SK-N-SH (cell line): ENCODE measurements around the gene SOX13. TPM values are rescaled to one million over a fixed set of nuclear protein-coding genes. Genes with fewer than 3 reads are reported as not detected.

Experiments used
- CTCF ChIA-PET: fragments of 300-600, 350-600 bp; formaldehyde crosslinking; extraction: SDS; loops from one replicate; lab custom pipeline; 2021; lab: Yijun Ruan, JAX
- POLR2A ChIA-PET: fragments of 350-600 bp; sonication (Branson Sonifier 250); formaldehyde crosslinking; extraction: SDS; loops from one replicate; lab custom pipeline; 2020; ENCODE audit warnings: antibody characterized with exemption, inconsistent platforms; lab: Yijun Ruan, JAX
- DNase-seq: peaks from one replicate; pipeline ENCODE4 v3.0.0; 2012
- H2AFZ ChIP-seq: fragments of 200-600 bp; sonication (generic); 2 replicates; pipeline ENCODE4 v1.8.1; 2016; ENCODE audit warnings: antibody characterized with exemption, mild to moderate bottlenecking, low read depth
- H3F3A ChIP-seq: fragments of 200-600 bp; sonication (generic); replicated peaks from 2 replicates; pipeline ENCODE3; 2016; ENCODE audit warnings: antibody characterized with exemption, mild to moderate bottlenecking; ENCODE audit not compliant: insufficient read depth
- H3K27ac ChIP-seq, 2 experiments: fragments of 200-500 bp in 1 of 2; fragments of 200-600 bp in 1 of 2; sonication (Bioruptor generic) in 1 of 2; sonication (generic), shearing (Covaris generic) in 1 of 2; 2 replicates each; pipeline versions ENCODE4 v1.5.1 to v1.6.1; 2014 to 2016; ENCODE audit warnings: low read depth in 2 of 2, inconsistent platforms in 1 of 2, low read length in 1 of 2, mild to moderate bottlenecking in 1 of 2, mixed read lengths in 1 of 2
- H3K27me3 ChIP-seq: fragments of 200-600 bp; sonication (generic), shearing (Covaris generic); 2 replicates; pipeline ENCODE4 v1.6.1; 2016; ENCODE audit warnings: mixed run types; ENCODE audit not compliant: insufficient read depth
- H3K36me3 ChIP-seq, 2 experiments: fragments of 200-500 bp in 1 of 2; fragments of 200-600 bp in 1 of 2; sonication (Bioruptor generic) in 1 of 2; sonication (generic) in 1 of 2; replicated peaks in 1 of 2; 2 replicates each; pipeline versions ENCODE3 to v1.5.1; 2014 to 2016; ENCODE audit warnings: low read length in 1 of 2, mild to moderate bottlenecking in 1 of 2; ENCODE audit not compliant: insufficient read depth in 2 of 2, control insufficient read depth in 1 of 2
- H3K4me1 ChIP-seq, 2 experiments: fragments of 200-500 bp in 1 of 2; fragments of 200-600 bp in 1 of 2; sonication (Bioruptor generic) in 1 of 2; sonication (generic), shearing (Covaris generic) in 1 of 2; 2 replicates each; pipeline versions ENCODE4 v1.5.1 to v1.6.1; 2014 to 2016; ENCODE audit warnings: low read depth in 1 of 2, low read length in 1 of 2, mixed run types in 1 of 2; ENCODE audit not compliant: insufficient read depth in 2 of 2, control insufficient read depth in 1 of 2
- H3K4me2 ChIP-seq: fragments of 200-600 bp; sonication (generic), shearing (Covaris generic); 2 replicates; pipeline ENCODE4 v1.6.1; 2017; ENCODE audit warnings: mixed run types
- H3K4me3 ChIP-seq, 2 experiments: fragments of 200-500 bp in 1 of 2; fragments of 200-600 bp in 1 of 2; sonication (Bioruptor generic) in 1 of 2; sonication (generic), shearing (Covaris generic) in 1 of 2; 2 replicates each; pipeline versions ENCODE4 v1.5.1 to v1.8.1; 2014 to 2016; ENCODE audit warnings: low read depth in 2 of 2, inconsistent platforms in 1 of 2, low read length in 1 of 2, mild to moderate bottlenecking in 1 of 2, mixed read lengths in 1 of 2, moderate library complexity in 1 of 2
- H3K79me2 ChIP-seq: fragments of 200-600 bp; sonication (generic); 2 replicates; pipeline ENCODE4 v1.8.1; 2017; ENCODE audit warnings: mild to moderate bottlenecking; ENCODE audit not compliant: insufficient read depth
- H3K9ac ChIP-seq: fragments of 200-600 bp; sonication (generic); 2 replicates; pipeline ENCODE4 v1.6.1; 2017; ENCODE audit warnings: mixed run types
- H3K9me2 ChIP-seq: fragments of 200-600 bp; sonication (generic); 2 replicates; pipeline ENCODE4 v1.6.1; 2017; ENCODE audit warnings: mixed run types
- H3K9me3 ChIP-seq: fragments of 200-600 bp; sonication (generic); 2 replicates; pipeline ENCODE4 v1.6.1; 2017; ENCODE audit warnings: mixed run types, mild to moderate bottlenecking, moderate library complexity
- H4K20me1 ChIP-seq: fragments of 200-600 bp; sonication (generic); 2 replicates; pipeline ENCODE4 v1.6.1; 2017; ENCODE audit warnings: mild to moderate bottlenecking, mixed run types; ENCODE audit not compliant: insufficient read depth
- EP300 ChIP-seq, 2 experiments: IDR thresholded peaks; 2 replicates each; pipeline versions ENCODE4 v1.4.0 to v1.6.1; 2012; ENCODE audit warnings: borderline replicate concordance in 1 of 2, low read depth in 1 of 2, low read length in 1 of 2
- FOSL2 ChIP-seq: IDR thresholded peaks from 2 replicates; pipeline ENCODE4 v1.4.0; 2012; ENCODE audit warnings: low read depth, mild to moderate bottlenecking, moderate library complexity, borderline replicate concordance
- FOXJ3 ChIP-seq: sonication (generic); formaldehyde crosslinking; IDR thresholded peaks from 2 replicates; pipeline ENCODE4 v1.5.1; 2020; ENCODE audit warnings: mild to moderate bottlenecking, missing genetic modification reagents
- FOXM1 ChIP-seq: IDR thresholded peaks from 2 replicates; pipeline ENCODE4 v1.4.0; 2012; ENCODE audit warnings: low read depth, mild to moderate bottlenecking
- GABPA ChIP-seq: IDR thresholded peaks from 2 replicates; pipeline ENCODE4 v1.4.0; 2012; ENCODE audit warnings: low read depth, mild to moderate bottlenecking
- GATA2 ChIP-seq: sonication (generic); formaldehyde crosslinking; IDR thresholded peaks from 2 replicates; pipeline ENCODE4 v1.5.0; 2020; ENCODE audit warnings: mild to moderate bottlenecking, missing genetic modification reagents
- IRF3 ChIP-seq: fragments of 150-350 bp; IDR thresholded peaks from 2 replicates; pipeline ENCODE4 v1.6.1; 2016; ENCODE audit warnings: mild to moderate bottlenecking, low read depth, low read length
- MAX ChIP-seq: IDR thresholded peaks from 2 replicates; pipeline ENCODE4 v1.4.0; 2012; ENCODE audit warnings: low read depth
- MEF2A ChIP-seq: IDR thresholded peaks from 2 replicates; pipeline ENCODE4 v1.4.0; 2012; ENCODE audit warnings: low read depth, borderline replicate concordance
- MXI1 ChIP-seq: IDR thresholded peaks from 2 replicates; pipeline ENCODE4 v1.6.1; 2012; ENCODE audit warnings: mild to moderate bottlenecking, low read depth, low read length, improper control_type of control experiment
- RCOR1 ChIP-seq: fragments of 150-350 bp; IDR thresholded peaks from 2 replicates; pipeline ENCODE4 v1.6.1; 2017; ENCODE audit warnings: antibody characterized with exemption, low read length
- RFX5 ChIP-seq: IDR thresholded peaks from 2 replicates; pipeline ENCODE4 v1.6.1; 2012; ENCODE audit warnings: mild to moderate bottlenecking, improper control_type of control experiment, low read length
- RXRA ChIP-seq: IDR thresholded peaks from 2 replicates; pipeline ENCODE4 v1.4.0; 2012; ENCODE audit warnings: low read depth, mild to moderate bottlenecking, borderline replicate concordance
- SIN3A ChIP-seq: IDR thresholded peaks from 2 replicates; pipeline ENCODE4 v1.6.1; 2012; ENCODE audit warnings: low read depth, mild to moderate bottlenecking, low read length, moderate library complexity, borderline replicate concordance
- SMC3 ChIP-seq: IDR thresholded peaks from 2 replicates; pipeline ENCODE4 v1.6.1; 2012; ENCODE audit warnings: low read depth, low read length, improper control_type of control experiment
- TAF1 ChIP-seq: IDR thresholded peaks from 2 replicates; pipeline ENCODE4 v1.6.1; 2012; ENCODE audit warnings: low read depth, mild to moderate bottlenecking, low read length, moderate library complexity, borderline replicate concordance
- USF1 ChIP-seq: IDR thresholded peaks from 2 replicates; pipeline ENCODE4 v1.4.0; 2012; ENCODE audit warnings: low read depth, borderline replicate concordance
- WGBS: methylation state at CpG from one replicate; pipeline ENCODE4 v1.1.6; 2017; ENCODE audit warnings: low lambda C conversion rate; 5-methylcytosine and 5-hydroxymethylcytosine counted together
- polyA plus RNA-seq, 3 experiments: library from polyadenylated mRNA; depleted of rRNA; stranded (reverse); fragments of >200 nt; gene quantifications; 2 replicates each; pipeline ENCODE4 v1.2.3, GENCODE V29; 2012
- TF ChIP-seq, protein P1 (sequence below): IDR thresholded peaks from 2 replicates; pipeline ENCODE4 v1.4.0; 2012; ENCODE audit warnings: low read depth, borderline replicate concordance

SOX13 gene
- polyA plus RNA-seq, 1 of the 3 experiments (the other 2 are of a cell fraction): 10.6 TPM

DNA sequence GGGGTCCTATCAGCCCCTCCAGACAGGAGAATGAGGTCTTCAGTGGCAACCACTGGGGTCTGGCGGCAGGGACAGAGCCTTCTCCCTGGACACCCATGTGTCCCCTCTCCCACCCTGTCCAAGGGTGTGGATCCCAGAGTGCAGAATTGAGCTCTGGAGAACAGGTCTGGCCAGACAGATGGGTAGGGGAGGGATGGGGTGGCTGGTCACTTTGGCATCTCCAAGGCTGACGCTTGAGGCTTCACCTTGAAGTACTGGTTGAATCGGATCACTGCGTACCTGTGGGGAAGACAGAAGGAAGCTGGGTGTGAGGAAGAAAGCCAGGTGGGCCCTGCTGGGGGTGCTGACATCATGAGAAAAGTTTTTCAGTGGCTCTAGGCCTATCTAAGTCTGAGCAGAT lies 59.1 kb downstream of the SOX13 start:
- Histone ChIP-seq H3K79me2 (no peaks in the 10 kb centered on the region), H3K4me2 (peak overlapping the region; percentile 64), H3K27me3 (no peaks in the 10 kb centered on the region), H3F3A (peaks cover 23% of the 10 kb centered on the region), H3K9me2 (no peaks in the 10 kb centered on the region), H3K4me3 (no peak overlapping the region), H3K9me3 (no peaks in the 10 kb centered on the region), H4K20me1 (no peaks in the 10 kb centered on the region), H3K9ac (no peak overlapping the region; the same call in 1 of the 2 replicates), H3K27ac (peak overlapping the region; percentile 91 to 93; a peak in 3 of 4 replicates), H3K36me3 (no peaks in the 10 kb centered on the region), H2AFZ (no peak overlapping the region), H3K4me1 (peaks cover 31 to 45% of the 10 kb centered on the region in 2 experiments)
- ChIA-PET POLR2A (interaction anchor here (0.6 to 3.7 kb wide), 3 partner anchors 19 to 384 kb away, joined by 3 to 25 read pairs (median 5); partner anchors contain the start of genes ETNK2 and MDM4), CTCF (interaction anchor here (1.0 to 14.7 kb wide), 7 partner anchors 13 to 281 kb away, joined by 4 to 421 read pairs (median 7); partner anchors contain the start of genes ETNK2, SNRPE and SOX13)
- DNase-seq: no peak
- 100% methylated on average over 4 of the region's 4 CpGs for WGBS
- TF ChIP-seq MEF2A (no peak), EP300 (IDR thresholded peaks at IDR 0.05; ENCODE audit: borderline replicate concordance in 1 of 2, low read depth in 1 of 2, low read length in 1 of 2) (no peak)

DNA sequence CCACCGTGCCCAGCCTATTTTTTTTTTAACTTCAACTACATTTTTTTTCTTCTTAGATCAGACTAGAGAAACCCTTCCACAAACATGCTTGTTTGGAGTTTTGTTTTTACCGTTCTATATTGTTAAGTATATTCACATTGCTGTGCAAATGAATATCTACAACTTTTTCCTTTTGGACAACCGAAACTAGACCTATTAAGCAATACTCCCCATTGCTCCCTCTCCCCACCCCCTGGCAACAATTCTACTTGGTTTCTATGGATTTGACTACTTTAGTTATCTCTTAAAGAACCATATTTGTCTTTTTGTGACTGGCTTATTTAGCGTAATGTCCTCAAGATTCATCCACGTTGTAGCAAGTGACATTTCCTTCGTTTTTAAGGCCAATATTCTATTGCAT lies 59.8 kb downstream of the SOX13 start:
- Histone ChIP-seq H3K9me2 (no peaks in the 10 kb centered on the region), H3K4me2 (no peak overlapping the region), H3K9ac (no peak overlapping the region), H4K20me1 (no peaks in the 10 kb centered on the region), H3K36me3 (no peaks in the 10 kb centered on the region), H3K4me3 (no peak overlapping the region), H3F3A (peaks cover 23% of the 10 kb centered on the region), H3K4me1 (peaks cover 27 to 37% of the 10 kb centered on the region in 2 experiments), H2AFZ (no peak overlapping the region), H3K27me3 (no peaks in the 10 kb centered on the region), H3K79me2 (no peaks in the 10 kb centered on the region), H3K9me3 (no peaks in the 10 kb centered on the region), H3K27ac (no peak overlapping the region)
- TF ChIP-seq MAX (no peak), FOSL2 (no peak)
- 91% methylated on average over 6 of the region's 6 CpGs for WGBS
- DNase-seq: no peak
- CTCF ChIA-PET: interaction anchor here (1.5 to 14.7 kb wide), 3 partner anchors 19 to 268 kb away, joined by 4 to 421 read pairs (median 6); partner anchors contain the start of genes ETNK2 and SNRPE
- POLR2A ChIA-PET: interaction anchor here (0.6 kb wide), 1 partner anchor 384 kb away, joined by 5 read pairs; the partner anchor contains the start of gene MDM4

- Histone ChIP-seq H3K27me3 (no peaks in the 10 kb centered on the region), H2AFZ (no peak overlapping the region), H4K20me1 (no peaks in the 10 kb centered on the region), H3K9ac (no peak overlapping the region), H3K9me3 (no peaks in the 10 kb centered on the region), H3K4me1 (peaks cover 27 to 30% of the 10 kb centered on the region in 2 experiments), H3K4me3 (no peak overlapping the region), H3K36me3 (peaks cover 0 to 3% of the 10 kb centered on the region in 2 experiments), H3K9me2 (no peaks in the 10 kb centered on the region), H3K79me2 (no peaks in the 10 kb centered on the region), H3F3A (peaks cover 14% of the 10 kb centered on the region), H3K27ac (no peak overlapping the region), H3K4me2 (no peak overlapping the region)
- 77% methylated on average over 9 of the region's 11 CpGs for WGBS
- CTCF ChIA-PET: interaction anchor here (1.1 to 14.7 kb wide), 2 partner anchors 29 to 269 kb away, joined by 3 to 421 read pairs; partner anchors contain the start of gene SNRPE
- POLR2A ChIA-PET: no interaction called here
- no peak for DNase-seq
- no peak for TF ChIP-seq USF1
- TF ChIP-seq SIN3A: no peak
- no peak for TF ChIP-seq FOSL2
- TF ChIP-seq FOXM1: no peak
- no peak for TF ChIP-seq RFX5
- no peak for TF ChIP-seq RXRA
- TF ChIP-seq, protein P1, sequence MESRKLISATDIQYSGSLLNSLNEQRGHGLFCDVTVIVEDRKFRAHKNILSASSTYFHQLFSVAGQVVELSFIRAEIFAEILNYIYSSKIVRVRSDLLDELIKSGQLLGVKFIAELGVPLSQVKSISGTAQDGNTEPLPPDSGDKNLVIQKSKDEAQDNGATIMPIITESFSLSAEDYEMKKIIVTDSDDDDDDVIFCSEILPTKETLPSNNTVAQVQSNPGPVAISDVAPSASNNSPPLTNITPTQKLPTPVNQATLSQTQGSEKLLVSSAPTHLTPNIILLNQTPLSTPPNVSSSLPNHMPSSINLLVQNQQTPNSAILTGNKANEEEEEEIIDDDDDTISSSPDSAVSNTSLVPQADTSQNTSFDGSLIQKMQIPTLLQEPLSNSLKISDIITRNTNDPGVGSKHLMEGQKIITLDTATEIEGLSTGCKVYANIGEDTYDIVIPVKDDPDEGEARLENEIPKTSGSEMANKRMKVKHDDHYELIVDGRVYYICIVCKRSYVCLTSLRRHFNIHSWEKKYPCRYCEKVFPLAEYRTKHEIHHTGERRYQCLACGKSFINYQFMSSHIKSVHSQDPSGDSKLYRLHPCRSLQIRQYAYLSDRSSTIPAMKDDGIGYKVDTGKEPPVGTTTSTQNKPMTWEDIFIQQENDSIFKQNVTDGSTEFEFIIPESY: no peak
- TF ChIP-seq FOXJ3 (CRISPR knock-in tag): no peak
- no peak for TF ChIP-seq SMC3
- TF ChIP-seq IRF3: no peak
- no peak for TF ChIP-seq RCOR1
- TF ChIP-seq MEF2A: no peak
- no peak for TF ChIP-seq GATA2
- no peak for TF ChIP-seq GABPA
- no peak for TF ChIP-seq TAF1
- TF ChIP-seq MXI1: no peak
Observed at GRCh38 chr1:204134103-204134502, 61.2 kb downstream of the SOX13 start.
